Endothelial cell of umbilical vein (primary cell): ENCODE results near the gene KLF4. TPM values are rescaled to one million over a fixed set of nuclear protein-coding genes. Genes with fewer than 3 reads are reported as not detected.

Experiments
- BruUV-seq: library from RNA; stranded (reverse); fragments of 400-500 nt; replicated peaks from 2 replicates; lab custom pipeline; 2021; lab: Mats Ljungman, UMichigan
- CTCF ChIA-PET: fragments of 300-600, 350-600 bp; sonication (Branson Sonifier 250); formaldehyde crosslinking; loops from one replicate; lab custom pipeline; 2021; ENCODE audit warnings: antibody characterized with exemption, inconsistent platforms; lab: Charles Lee
- POLR2A ChIA-PET: fragments of 300-600, 350-600 bp; sonication (Branson Sonifier 250); formaldehyde crosslinking; loops from one replicate; lab custom pipeline; 2021; ENCODE audit warnings: antibody characterized with exemption, inconsistent platforms; lab: Charles Lee
- DNase-seq: peaks from one replicate; pipeline ENCODE4 v3.0.0-alpha.2; 2011; ENCODE audit warnings: low read depth, low spot score
- FAIRE-seq: peaks from 2 replicates; lab custom pipeline; 2011; peaks lifted over from hg19 to GRCh38; lab: Jason Lieb, UNC
- H2AFZ ChIP-seq: 2 replicates; pipeline ENCODE4 v1.6.0; 2012; ENCODE audit warnings: low read depth, low read length, control low read depth, inconsistent platforms
- H3K27ac ChIP-seq: 2 replicates; pipeline ENCODE4 v1.5.1; 2011; ENCODE audit warnings: low read depth, mild to moderate bottlenecking, control low read depth, low read length, moderate library complexity; ENCODE audit not compliant: insufficient read depth
- H3K27me3 ChIP-seq, 2 experiments: 2 replicates each; pipeline versions ENCODE4 v1.6.0 to v1.6.1; 2011; ENCODE audit warnings: low read length in 2 of 2, mixed read lengths in 1 of 2; ENCODE audit not compliant: control insufficient read depth in 2 of 2, insufficient read depth in 2 of 2
- H3K36me3 ChIP-seq, 2 experiments: 2 replicates in 1 of 2; 3 replicates in 1 of 2; pipeline ENCODE4 v1.5.1; 2011; ENCODE audit warnings: low read length in 2 of 2, mild to moderate bottlenecking in 1 of 2, moderate library complexity in 1 of 2; ENCODE audit not compliant: control insufficient read depth in 2 of 2, insufficient read depth in 2 of 2; ENCODE audit errors: extremely low read depth in 1 of 2
- H3K4me1 ChIP-seq: 3 replicates; pipeline ENCODE4 v1.5.1; 2011; ENCODE audit warnings: mild to moderate bottlenecking, low read length; ENCODE audit not compliant: control insufficient read depth, insufficient read depth; ENCODE audit errors: extremely low read depth
- H3K4me2 ChIP-seq: 2 replicates; pipeline ENCODE4 v1.6.1; 2011; ENCODE audit warnings: low read length, control low read depth, mixed read lengths; ENCODE audit not compliant: insufficient read depth
- H3K4me3 ChIP-seq, 3 experiments: fragments of 200-600 bp in 1 of 3; sonication (generic), shearing (Covaris generic) in 1 of 3; replicated peaks in 1 of 3; 2 replicates each; pipeline ENCODE4 v1.5.1; 2011 to 2016; ENCODE audit warnings: control low read depth in 3 of 3, low read length in 3 of 3, mild to moderate bottlenecking in 2 of 3, inconsistent platforms in 1 of 3, low read depth in 1 of 3, moderate library complexity in 1 of 3; ENCODE audit not compliant: insufficient read depth in 1 of 3
- H3K79me2 ChIP-seq: 2 replicates; pipeline ENCODE4 v1.6.0; 2012; ENCODE audit warnings: low read length, inconsistent platforms; ENCODE audit not compliant: control insufficient read depth, insufficient read depth
- H3K9ac ChIP-seq: replicated peaks from 2 replicates; pipeline ENCODE3; 2011; ENCODE audit warnings: low read length, control low read depth; ENCODE audit not compliant: insufficient read depth; ENCODE audit errors: extremely low read depth
- H3K9me1 ChIP-seq: replicated peaks from 3 replicates; pipeline ENCODE4 v1.6.0; 2011; ENCODE audit warnings: mild to moderate bottlenecking, low read length; ENCODE audit not compliant: control insufficient read depth, insufficient read depth; ENCODE audit errors: extremely low read depth
- H3K9me3 ChIP-seq: replicated peaks from 2 replicates; pipeline ENCODE4 v1.5.1; 2012; ENCODE audit warnings: low read length, inconsistent platforms; ENCODE audit not compliant: control insufficient read depth, insufficient read depth
- H4K20me1 ChIP-seq: replicated peaks from 2 replicates; pipeline ENCODE3; 2011; ENCODE audit warnings: mild to moderate bottlenecking, low read length; ENCODE audit not compliant: control insufficient read depth, insufficient read depth; ENCODE audit errors: extremely low read depth
- EZH2 ChIP-seq: IDR thresholded peaks from 2 replicates; pipeline ENCODE4 v1.6.1; 2012; ENCODE audit warnings: borderline replicate concordance, low read depth, mild to moderate bottlenecking, moderate library complexity, low read length, inconsistent platforms; ENCODE audit not compliant: severe bottlenecking
- FOS ChIP-seq: IDR thresholded peaks from 2 replicates; pipeline ENCODE4 v1.6.1; 2011; ENCODE audit warnings: mild to moderate bottlenecking, low read length, moderate library complexity, borderline replicate concordance; ENCODE audit not compliant: insufficient read depth
- GATA2 ChIP-seq: IDR thresholded peaks from 2 replicates; pipeline ENCODE4 v1.7.0; 2011; ENCODE audit warnings: low read depth, mild to moderate bottlenecking, moderate library complexity, mixed read lengths, low read length; ENCODE audit not compliant: insufficient read length, insufficient read depth
- JUN ChIP-seq: IDR thresholded peaks from 2 replicates; pipeline ENCODE4 v1.6.1; 2011; ENCODE audit warnings: borderline replicate concordance, low read depth; ENCODE audit not compliant: insufficient read length, insufficient read depth
- MYC ChIP-seq: IDR thresholded peaks from one replicate; pipeline ENCODE4 v1.6.1; 2011; ENCODE audit warnings: mild to moderate bottlenecking, low read depth, low read length
- POLR2A ChIP-seq: IDR thresholded peaks from 2 replicates; pipeline ENCODE4 v1.6.1; 2012; ENCODE audit warnings: low read depth, mild to moderate bottlenecking, control low read depth, low read length
- POLR2AphosphoS5 ChIP-seq: IDR thresholded peaks from 2 replicates; pipeline ENCODE4 v1.6.1; 2012; ENCODE audit warnings: low read depth, mild to moderate bottlenecking, control low read depth, low read length, moderate library complexity; ENCODE audit not compliant: insufficient read depth
- dilution Hi-C: fragments of 300-500 bp; cut with MboI; formaldehyde crosslinking; loops from one replicate; pipeline ENCODE4 v1.15.0; 2019; ENCODE audit warnings: low sequenced_read_pairs; ENCODE audit not compliant: extremely low pct_ligation_motif_present
- intact Hi-C: fragments of 100-400 bp; cut with micrococcal nuclease; formaldehyde crosslinking; loops from one replicate; pipeline ENCODE4 v1.10.0; 2022
- polyA plus RNA-seq, 4 experiments: library from polyadenylated mRNA; depleted of rRNA in 3 of 4; stranded (reverse) in 3 of 4; unstranded in 1 of 4; fragments of >200 nt; gene quantifications; 2 replicates each; pipeline versions ENCODE4 v1.2.1 to v1.2.3, GENCODE V29; 2011 to 2012; ENCODE audit warnings: missing spikeins in 1 of 4
- total RNA-seq: library from RNA; stranded (reverse); gene quantifications from 2 replicates; pipeline ENCODE4 v1.2.3, GENCODE V29; 2021
- TF ChIP-seq, protein P1 (sequence below): IDR thresholded peaks from 2 replicates; pipeline ENCODE4 v1.6.1; 2011; ENCODE audit not compliant: insufficient read depth, insufficient read length
- TF ChIP-seq, protein P2 (sequence below), 2 donors: IDR thresholded peaks; 1 replicate in 1 of 2; 2 replicates in 1 of 2; pipeline ENCODE4 v1.5.1; 2011; ENCODE audit warnings: low read length in 2 of 2, mild to moderate bottlenecking in 2 of 2, moderate library complexity in 2 of 2, control low read depth in 1 of 2, inconsistent platforms in 1 of 2, low read depth in 1 of 2; ENCODE audit not compliant: insufficient read depth in 1 of 2; ENCODE audit errors: extremely low read depth in 1 of 2

The KLF4 gene
- total and polyA plus RNA-seq, 2 donors (not counting 3 experiments of a cell fraction or from before 2014, with no cell fraction given) = 1.5 to 2.4 TPM

DNA sequence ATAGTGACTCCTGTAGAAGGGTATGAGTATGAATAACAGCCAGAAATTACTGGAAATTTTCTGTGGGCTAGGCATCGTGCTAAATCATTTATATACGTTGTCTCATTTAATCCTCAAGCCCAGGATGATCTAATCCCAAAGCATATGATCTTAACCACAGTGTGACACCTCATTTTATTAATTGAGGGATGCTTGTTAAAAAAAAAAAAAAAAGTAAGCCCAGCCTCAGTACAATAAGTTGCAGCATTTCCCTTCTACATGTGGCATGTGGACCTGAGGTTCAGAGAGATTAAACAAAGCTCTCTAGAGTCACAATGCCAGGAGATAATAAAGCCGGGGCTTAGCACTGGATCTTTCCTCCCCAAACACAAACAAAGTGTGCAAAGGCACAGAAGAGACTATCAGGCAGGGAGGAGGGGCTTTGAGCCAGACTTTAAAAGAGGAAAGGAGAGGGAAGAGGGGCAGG, 49.5 kb downstream of the KLF4 start:
- no peak for TF ChIP-seq JUN
- TF ChIP-seq, protein P1, sequence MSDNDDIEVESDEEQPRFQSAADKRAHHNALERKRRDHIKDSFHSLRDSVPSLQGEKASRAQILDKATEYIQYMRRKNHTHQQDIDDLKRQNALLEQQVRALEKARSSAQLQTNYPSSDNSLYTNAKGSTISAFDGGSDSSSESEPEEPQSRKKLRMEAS = no peak
- no peak for TF ChIP-seq FOS
- TF ChIP-seq POLR2AphosphoS5 = no peak
- no peak for TF ChIP-seq POLR2A
- TF ChIP-seq, protein P2, sequence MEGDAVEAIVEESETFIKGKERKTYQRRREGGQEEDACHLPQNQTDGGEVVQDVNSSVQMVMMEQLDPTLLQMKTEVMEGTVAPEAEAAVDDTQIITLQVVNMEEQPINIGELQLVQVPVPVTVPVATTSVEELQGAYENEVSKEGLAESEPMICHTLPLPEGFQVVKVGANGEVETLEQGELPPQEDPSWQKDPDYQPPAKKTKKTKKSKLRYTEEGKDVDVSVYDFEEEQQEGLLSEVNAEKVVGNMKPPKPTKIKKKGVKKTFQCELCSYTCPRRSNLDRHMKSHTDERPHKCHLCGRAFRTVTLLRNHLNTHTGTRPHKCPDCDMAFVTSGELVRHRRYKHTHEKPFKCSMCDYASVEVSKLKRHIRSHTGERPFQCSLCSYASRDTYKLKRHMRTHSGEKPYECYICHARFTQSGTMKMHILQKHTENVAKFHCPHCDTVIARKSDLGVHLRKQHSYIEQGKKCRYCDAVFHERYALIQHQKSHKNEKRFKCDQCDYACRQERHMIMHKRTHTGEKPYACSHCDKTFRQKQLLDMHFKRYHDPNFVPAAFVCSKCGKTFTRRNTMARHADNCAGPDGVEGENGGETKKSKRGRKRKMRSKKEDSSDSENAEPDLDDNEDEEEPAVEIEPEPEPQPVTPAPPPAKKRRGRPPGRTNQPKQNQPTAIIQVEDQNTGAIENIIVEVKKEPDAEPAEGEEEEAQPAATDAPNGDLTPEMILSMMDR (IDR thresholded peaks at IDR 0.05; ENCODE audit: extremely low read depth in 1 of 2, insufficient read depth in 1 of 2, low read depth in 1 of 2, low read length in 2 of 2) = no peak
- no peak for TF ChIP-seq GATA2
- no peak for TF ChIP-seq MYC
- no peak for TF ChIP-seq EZH2
- Histone ChIP-seq H3K79me2 (no peaks in the 10 kb centered on the region), H3K4me1 (no peaks in the 10 kb centered on the region), H3K9me1 (no peaks in the 10 kb centered on the region), H3K9me3 (no peaks in the 10 kb centered on the region), H3K27me3 (peaks cover 0 to 2% of the 10 kb centered on the region in 2 experiments), H2AFZ (no peak overlapping the region), H3K36me3 (no peaks in the 10 kb centered on the region), H3K27ac (no peak overlapping the region), H3K4me3 (no peak overlapping the region), H3K4me2 (no peak overlapping the region), H3K9ac (no peak overlapping the region), H4K20me1 (no peaks in the 10 kb centered on the region)
- no peak for FAIRE-seq
- intact Hi-C loops = no loop called here
- BruUV-seq = no TSS peak
- no peak for DNase-seq
- ChIA-PET POLR2A (no interaction called here), CTCF (no interaction called here)
- dilution Hi-C loops = no loop called here
